Endodermal cell (in vitro differentiated cells): ENCODE data around the gene ZBTB17. TPM values are rescaled to one million over a fixed set of nuclear protein-coding genes. Genes with fewer than 3 reads are reported as not detected.

Experiments
- DNase-seq: peaks from one replicate; pipeline ENCODE4 v3.0.0-alpha.2; 2017
- H3K27ac ChIP-seq: 2 replicates; pipeline ENCODE4 v1.5.1; 2013; ENCODE audit warnings: mild to moderate bottlenecking, low read depth, low read length, moderate library complexity
- H3K27me3 ChIP-seq: 2 replicates; pipeline ENCODE4 v1.6.1; 2013; ENCODE audit warnings: mild to moderate bottlenecking, low read length, moderate library complexity; ENCODE audit not compliant: insufficient read depth, control insufficient read depth, poor library complexity, severe bottlenecking
- H3K36me3 ChIP-seq: 2 replicates; pipeline ENCODE4 v1.7.0; 2013; ENCODE audit warnings: mild to moderate bottlenecking, low read length, moderate library complexity; ENCODE audit not compliant: control insufficient read depth, insufficient read depth
- H3K4me1 ChIP-seq: one replicate; pipeline ENCODE4 v1.7.0; 2013; ENCODE audit warnings: low read length; ENCODE audit not compliant: control insufficient read depth, insufficient read depth
- H3K4me3 ChIP-seq: 2 replicates; pipeline ENCODE4 v1.5.1; 2013; ENCODE audit warnings: mild to moderate bottlenecking, low read length, moderate library complexity
- H3K9ac ChIP-seq: 2 replicates; pipeline ENCODE4 v1.6.1; 2013; ENCODE audit warnings: mild to moderate bottlenecking, low read length, moderate library complexity; ENCODE audit not compliant: poor library complexity, severe bottlenecking; ENCODE audit errors: extremely low read depth
- H3K9me3 ChIP-seq: 2 replicates; pipeline ENCODE4 v1.6.1; 2013; ENCODE audit warnings: mild to moderate bottlenecking, low read length, moderate library complexity; ENCODE audit not compliant: control insufficient read depth
- H3K27ac Mint-ChIP-seq: 2 replicates; pipeline ENCODE4 v1.8.0; 2020; ENCODE audit warnings: mixed read lengths
- H3K27me3 Mint-ChIP-seq: 2 replicates; pipeline ENCODE4 v1.8.0; 2021; ENCODE audit warnings: mild to moderate bottlenecking, mixed read lengths; ENCODE audit not compliant: insufficient read depth
- H3K36me3 Mint-ChIP-seq: 2 replicates; pipeline ENCODE4 v1.8.0; 2020; ENCODE audit warnings: low read depth, mixed read lengths
- H3K4me1 Mint-ChIP-seq: 2 replicates; pipeline ENCODE4 v1.8.0; 2020; ENCODE audit warnings: mixed read lengths
- H3K4me3 Mint-ChIP-seq: 2 replicates; pipeline ENCODE4 v1.8.0; 2020; ENCODE audit warnings: mild to moderate bottlenecking, moderate library complexity, mixed read lengths
- H3K9me3 Mint-ChIP-seq: 2 replicates; pipeline ENCODE4 v1.8.0; 2020; ENCODE audit warnings: mild to moderate bottlenecking, mixed read lengths
- CTCF ChIP-seq: fragments of 200-600 bp; sonication (generic); conservative IDR thresholded peaks from 2 replicates; pipeline ENCODE4 v1.5.0; 2021; ENCODE audit warnings: antibody characterized with exemption, mild to moderate bottlenecking
- WGBS, 2 experiments: methylation state at CpG; one replicate each; pipeline versions ENCODE4 v1.1.5 to v1.1.7; 2013; ENCODE audit warnings: missing lambda C conversion rate in 2 of 2, mixed read lengths in 1 of 2; ENCODE audit not compliant: insufficient coverage in 1 of 2, insufficient read length in 1 of 2; 5-methylcytosine and 5-hydroxymethylcytosine counted together
- total RNA-seq, 2 donors: library from RNA; stranded (reverse); fragmentation: NEBNext Ultra II Directional in 1 of 2; extraction: Animal tissue kit (Norgen Biotek cat#: 25700) in 1 of 2; gene quantifications; 2 replicates in 1 of 2; 3 replicates in 1 of 2; pipeline ENCODE4 v1.2.1, GENCODE V29; 2021

The ZBTB17 gene
- total RNA-seq, 2 donors from 2014 or later: 28.0 to 31.7 TPM

- TF ChIP-seq CTCF: no peak
- peaks cover 7% of the 10 kb centered on the region for H3K27me3 Mint-ChIP-seq
- Histone ChIP-seq H3K27ac (no peak overlapping the region), H3K4me1 (no peaks in the 10 kb centered on the region), H3K4me3 (no peak overlapping the region), H3K9me3 (no peaks in the 10 kb centered on the region), H3K9ac (no peak overlapping the region), H3K27me3 (no peaks in the 10 kb centered on the region), H3K36me3 (no peaks in the 10 kb centered on the region)
- H3K36me3 Mint-ChIP-seq: no peaks in the 10 kb centered on the region
- H3K4me1 Mint-ChIP-seq: no peaks in the 10 kb centered on the region
- no peak for DNase-seq
- WGBS, 2 experiments: 74 to 90% methylated on average over 5 to 9 of the region's 9 CpGs
- H3K9me3 Mint-ChIP-seq: no peaks in the 10 kb centered on the region
- no peak overlapping the region for H3K4me3 Mint-ChIP-seq
- H3K27ac Mint-ChIP-seq: no peak overlapping the region
Observed at GRCh38 chr1:15997076-15997585, 21.2 kb upstream of the ZBTB17 start.

GRCh38 chr1:15994590-15995351 lies 18.9 kb upstream of the ZBTB17 start:
- DNase-seq: peak; percentile 84
- no peaks in the 10 kb centered on the region for H3K9me3 ChIP-seq
- no peaks in the 10 kb centered on the region for H3K4me1 ChIP-seq
- Mint-ChIP-seq H3K36me3 (no peaks in the 10 kb centered on the region), H3K4me1 (no peaks in the 10 kb centered on the region), H3K4me3 (no peak overlapping the region), H3K9me3 (no peaks in the 10 kb centered on the region), H3K27ac (no peak overlapping the region), H3K27me3 (peaks cover 7% of the 10 kb centered on the region)
- no peak overlapping the region for H3K9ac ChIP-seq
- no peaks in the 10 kb centered on the region for H3K27me3 ChIP-seq
- WGBS, 2 experiments: 79 to 82% methylated on average over 8 to 11 of the region's 11 CpGs
- no peaks in the 10 kb centered on the region for H3K36me3 ChIP-seq
- TF ChIP-seq CTCF: peak; percentile 78
- H3K4me3 ChIP-seq: no peak overlapping the region
- H3K27ac ChIP-seq: no peak overlapping the region

DNA sequence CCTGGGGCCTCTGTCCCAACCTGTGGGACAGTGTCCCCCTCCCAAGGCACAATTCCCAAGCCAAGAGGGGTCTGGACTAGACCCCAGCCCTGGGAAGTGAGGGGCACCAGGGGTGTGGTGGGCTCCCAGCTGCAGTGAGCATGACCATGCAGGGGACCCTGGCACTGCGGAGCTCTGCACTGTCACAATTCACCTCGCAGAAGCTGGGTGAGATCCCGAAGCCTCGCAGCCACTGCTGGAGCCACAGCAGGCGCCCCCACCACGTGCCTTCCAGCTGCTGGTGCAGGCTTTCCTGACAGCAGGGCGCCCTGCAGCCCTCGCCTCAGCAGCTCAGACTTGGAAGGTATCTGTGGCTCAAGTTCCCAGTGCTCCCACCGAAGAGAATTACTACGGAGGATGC lies 18.2 kb upstream of the ZBTB17 start:
- H3K27me3 ChIP-seq: no peaks in the 10 kb centered on the region
- Mint-ChIP-seq H3K27ac (no peak overlapping the region), H3K4me3 (no peak overlapping the region), H3K27me3 (peaks cover 7% of the 10 kb centered on the region), H3K4me1 (no peaks in the 10 kb centered on the region), H3K36me3 (no peaks in the 10 kb centered on the region), H3K9me3 (no peaks in the 10 kb centered on the region)
- TF ChIP-seq CTCF: no peak
- DNase-seq: no peak
- H3K27ac ChIP-seq: no peak overlapping the region
- no peak overlapping the region for H3K4me3 ChIP-seq
- no peaks in the 10 kb centered on the region for H3K9me3 ChIP-seq
- 90 to 93% methylated on average over 10 of the region's 10 CpGs for whole genome bisulfite sequencing, 2 experiments
- no peak overlapping the region for H3K9ac ChIP-seq
- no peaks in the 10 kb centered on the region for H3K36me3 ChIP-seq
- H3K4me1 ChIP-seq: no peaks in the 10 kb centered on the region
